Measurements from ENCODE around the gene CTSO.
"Not testable (repeated sequence)": the region's sequence is repeated elsewhere in the genome, so short reads cannot be mapped to it uniquely, and the experiment has no call there.

The CTSO gene

GRCh38 chr4:155954118-155954685, 536 bp upstream of the CTSO start:
- DNase-seq, result no peak

- DNase-seq, result no peak
Observed at GRCh38 chr4:155952501-155952901, 1.2 kb downstream of the CTSO start.

- no peak for DNase-seq
Observed at GRCh38 chr4:155950461-155950860, 3.2 kb downstream of the CTSO start.

- DNase-seq, result no peak
Observed at GRCh38 chr4:155948541-155948940, 5.1 kb downstream of the CTSO start.

GRCh38 chr4:155946486-155946885, 7.2 kb downstream of the CTSO start:
- DNase-seq, result no peak

GRCh38 chr4:155944516-155944915, 9.2 kb downstream of the CTSO start:
- DNase-seq, result no peak

GRCh38 chr4:155943605-155944291, 9.9 kb downstream of the CTSO start:
- DNase-seq, result no peak

GRCh38 chr4:155941820-155942219, 11.8 kb downstream of the CTSO start:
- no peak for DNase-seq

GRCh38 chr4:155941085-155941790, 12.4 kb downstream of the CTSO start:
- no peak for DNase-seq

GRCh38 chr4:155935389-155935986, 18.2 kb downstream of the CTSO start:
- no peak for DNase-seq

GRCh38 chr4:155934634-155935033, 19.0 kb downstream of the CTSO start:
- not testable (repeated sequence) for DNase-seq

- DNase-seq, result no peak
Observed at GRCh38 chr4:155931634-155932033, 22.0 kb downstream of the CTSO start.

GRCh38 chr4:155930330-155930729, 23.3 kb downstream of the CTSO start:
- no peak for DNase-seq

- DNase-seq, result no peak
Observed at GRCh38 chr4:155929833-155930232, 23.8 kb downstream of the CTSO start.

GRCh38 chr4:155924637-155925036, 29.0 kb downstream of the CTSO start:
- no peak for DNase-seq

GRCh38 chr4:155921597-155921996, 32.1 kb downstream of the CTSO start:
- DNase-seq, result no peak

GRCh38 chr4:155914782-155915181, 38.9 kb downstream of the CTSO start:
- DNase-seq, result no peak

GRCh38 chr4:155911905-155912304, 41.8 kb downstream of the CTSO start:
- DNase-seq, result no peak

- DNase-seq, result no peak
Observed at GRCh38 chr4:155909615-155910226, 43.9 kb downstream of the CTSO start.

- DNase-seq, result no peak
Observed at GRCh38 chr4:155908187-155909139, 45.2 kb downstream of the CTSO start.

- DNase-seq, result no peak
Observed at GRCh38 chr4:155907556-155907955, 46.1 kb downstream of the CTSO start.

GRCh38 chr4:155906554-155907247, 47.0 kb downstream of the CTSO start:
- DNase-seq, result no peak
